ENCODE data around the gene JOSD2.

JOSD2 gene

DNA sequence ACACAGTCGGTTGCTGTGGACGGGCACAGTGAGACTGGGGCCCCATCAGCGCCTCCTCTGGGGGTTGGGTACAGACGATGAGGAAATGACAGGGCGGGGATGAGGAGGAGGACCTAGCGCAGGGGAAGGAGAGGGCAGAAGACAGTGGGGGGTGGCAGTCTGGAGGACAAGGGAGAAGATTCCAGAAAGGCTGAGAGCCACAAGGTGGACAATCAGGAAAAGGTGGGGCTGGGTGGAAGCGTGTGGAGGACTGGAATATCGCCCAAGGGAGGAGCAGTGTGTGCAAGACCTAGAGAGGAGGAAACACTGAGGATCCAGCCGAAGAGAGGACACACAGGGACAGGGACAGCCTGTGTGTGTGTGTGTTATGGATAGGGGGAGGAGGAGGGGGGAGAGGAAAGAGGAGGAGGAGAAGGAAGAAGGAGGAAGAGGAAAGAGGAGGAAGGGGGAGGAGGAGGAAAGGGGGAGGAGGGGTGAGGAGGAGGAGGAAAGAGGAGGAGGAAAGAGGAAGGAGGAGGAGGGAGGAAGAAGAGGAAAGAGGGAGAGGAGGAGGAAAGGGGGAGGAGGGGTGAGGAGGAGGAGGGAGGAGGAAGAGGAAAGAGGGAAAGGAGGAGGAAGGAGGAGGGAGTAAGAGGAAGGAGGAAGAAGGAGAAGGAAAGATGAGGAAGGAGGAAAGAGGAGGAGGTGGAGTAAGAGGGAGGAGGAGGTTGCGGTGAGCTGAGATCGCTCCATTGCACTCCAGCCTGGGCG, 18.5 kb downstream of the JOSD2 start:
- DNase-seq = no peak

DNA sequence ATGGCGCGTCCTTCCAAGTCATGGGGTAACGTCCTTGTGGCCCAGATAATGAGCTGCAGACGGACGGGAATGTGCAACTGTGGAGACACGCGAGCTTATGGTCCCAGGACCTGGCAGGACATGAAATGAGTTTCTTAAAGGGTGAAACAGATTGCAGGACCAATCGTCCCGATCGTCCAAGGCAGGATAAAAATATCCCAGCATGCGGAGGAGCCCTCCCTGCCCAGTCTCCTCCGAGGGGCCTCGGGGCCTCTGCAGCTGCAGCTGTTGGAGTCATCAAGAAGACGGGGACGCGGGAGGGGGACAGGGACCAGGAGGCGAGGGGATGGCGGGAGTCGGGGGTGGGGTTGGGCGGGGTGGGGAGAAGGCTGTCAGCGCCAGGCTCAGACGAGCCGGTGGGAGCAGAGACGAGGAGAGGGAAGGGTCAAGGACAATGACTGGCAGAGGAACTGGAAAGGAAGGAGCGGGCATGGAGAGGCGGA, 20.0 kb downstream of the JOSD2 start:
- no peak for DNase-seq

DNA sequence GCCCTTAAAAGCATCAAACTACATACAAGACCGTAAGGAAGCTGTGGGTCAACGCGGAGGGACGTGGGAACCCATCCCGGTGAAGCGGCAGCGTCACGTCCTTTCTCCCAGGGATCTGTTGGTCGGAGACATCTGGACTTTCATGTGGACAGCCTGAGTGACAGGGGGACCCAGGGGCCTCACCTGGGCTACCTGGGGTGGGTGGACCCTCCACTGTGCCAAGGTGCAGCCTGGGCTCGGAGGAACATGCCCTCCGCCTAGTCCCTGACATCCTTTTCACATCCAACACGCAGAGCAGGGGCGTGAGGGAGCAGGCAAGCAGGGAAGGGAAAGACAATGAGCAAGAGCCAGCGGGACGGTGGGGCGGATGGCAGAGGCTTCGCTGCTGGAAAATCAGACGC, 20.6 kb downstream of the JOSD2 start:
- no peak for DNase-seq

DNA sequence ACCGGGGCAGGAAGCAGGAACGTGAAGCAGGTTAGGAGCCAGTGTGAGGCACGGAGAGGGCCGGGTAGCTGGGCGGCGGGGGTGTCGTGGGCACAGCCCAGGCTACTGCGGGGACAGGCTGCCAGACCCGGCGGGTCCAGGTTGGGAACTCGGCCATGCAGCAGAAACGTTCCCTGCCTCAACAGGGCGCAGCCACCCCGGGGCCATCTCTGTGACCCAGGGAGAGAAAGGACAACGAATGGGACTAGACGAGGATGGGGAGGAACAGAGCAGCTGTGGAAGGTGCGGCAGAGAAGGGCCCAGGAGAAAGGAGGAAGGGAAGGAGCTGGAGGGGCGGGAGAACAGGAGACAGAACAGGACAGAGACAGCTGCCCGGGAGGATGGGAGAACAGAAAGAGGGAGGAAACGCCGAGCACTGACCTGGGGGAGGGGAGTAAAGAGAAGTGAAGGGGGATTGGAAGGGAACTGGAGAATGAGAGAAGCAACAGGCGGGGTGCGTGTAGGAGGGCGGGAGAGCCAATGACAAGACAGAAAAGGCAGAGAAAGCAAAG, 21.5 kb downstream of the JOSD2 start:
- no peak for DNase-seq

DNA sequence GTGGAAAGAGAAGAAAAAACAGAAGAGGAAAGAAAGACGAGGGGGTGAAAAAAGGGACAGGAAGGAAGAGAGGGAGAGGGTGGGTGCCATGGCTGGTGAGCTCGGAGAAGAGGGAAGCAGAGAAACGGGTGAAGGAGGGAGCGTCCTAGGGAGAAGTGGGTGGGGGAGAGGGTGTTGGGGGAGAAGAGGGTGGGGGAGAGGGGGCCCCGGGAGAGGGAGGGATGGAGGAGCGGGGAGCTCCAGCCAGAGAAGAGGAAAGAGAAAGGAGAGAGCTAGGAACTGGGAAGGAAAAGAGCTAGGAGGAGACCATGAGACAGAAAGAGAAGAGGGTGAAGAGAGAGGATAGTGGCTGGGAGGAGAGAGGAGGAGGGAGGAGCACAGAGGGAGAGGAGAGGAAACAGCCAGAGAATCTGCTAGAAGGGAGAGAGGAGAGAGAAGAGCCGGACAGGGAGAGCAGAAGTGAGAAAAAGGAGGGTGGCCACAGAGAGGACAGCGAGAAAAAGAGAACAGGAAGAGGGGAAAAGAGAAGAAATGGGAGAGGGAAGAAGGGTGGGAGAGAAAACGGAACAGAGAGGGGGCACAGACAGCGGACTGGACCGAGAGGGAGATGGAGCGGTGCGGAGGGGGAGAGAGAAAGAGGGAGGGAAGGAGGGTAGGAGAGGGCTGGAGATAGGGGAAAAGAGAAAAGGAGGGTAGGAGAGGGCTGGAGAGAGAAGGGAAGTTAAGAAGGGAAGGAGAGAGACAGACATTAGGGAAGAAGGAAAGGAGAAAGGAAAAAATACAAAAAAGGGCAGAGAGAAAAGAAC, 22.4 kb downstream of the JOSD2 start:
- DNase-seq = no peak

DNA sequence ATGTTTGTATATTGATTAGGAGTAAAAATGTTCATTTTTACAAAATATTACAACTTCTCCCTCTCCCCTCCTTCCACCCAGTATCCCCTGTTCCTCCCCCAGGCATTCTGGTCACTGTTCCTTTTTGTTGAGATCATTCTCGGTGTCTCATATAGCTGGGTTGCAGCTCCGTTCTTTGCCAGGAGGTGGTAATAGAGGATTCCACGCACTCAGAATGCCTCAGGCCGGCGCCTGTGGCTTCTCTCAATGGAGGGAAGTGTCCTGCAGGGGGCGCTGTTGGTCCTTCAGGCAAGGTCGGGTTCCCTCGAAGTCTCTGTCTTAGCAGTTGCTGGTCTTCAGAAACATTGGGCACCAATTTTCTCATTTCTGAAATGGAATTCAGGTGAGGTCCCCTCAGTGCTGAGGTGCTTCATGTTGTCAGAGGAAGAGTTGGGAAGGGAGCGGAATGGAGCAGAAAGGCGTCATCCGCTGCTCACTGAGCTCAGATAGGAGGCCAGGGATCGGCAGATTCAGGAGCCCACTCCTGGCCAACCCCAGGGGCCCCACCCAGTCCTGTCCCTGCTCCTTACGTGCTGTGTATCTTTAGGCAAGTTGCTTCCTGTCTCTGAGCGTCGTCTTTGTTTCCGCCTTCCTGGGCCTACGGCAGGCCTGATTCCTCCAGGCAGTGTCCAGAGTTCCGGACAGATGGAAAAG, 24.0 kb downstream of the JOSD2 start:
- no peak for DNase-seq

DNA sequence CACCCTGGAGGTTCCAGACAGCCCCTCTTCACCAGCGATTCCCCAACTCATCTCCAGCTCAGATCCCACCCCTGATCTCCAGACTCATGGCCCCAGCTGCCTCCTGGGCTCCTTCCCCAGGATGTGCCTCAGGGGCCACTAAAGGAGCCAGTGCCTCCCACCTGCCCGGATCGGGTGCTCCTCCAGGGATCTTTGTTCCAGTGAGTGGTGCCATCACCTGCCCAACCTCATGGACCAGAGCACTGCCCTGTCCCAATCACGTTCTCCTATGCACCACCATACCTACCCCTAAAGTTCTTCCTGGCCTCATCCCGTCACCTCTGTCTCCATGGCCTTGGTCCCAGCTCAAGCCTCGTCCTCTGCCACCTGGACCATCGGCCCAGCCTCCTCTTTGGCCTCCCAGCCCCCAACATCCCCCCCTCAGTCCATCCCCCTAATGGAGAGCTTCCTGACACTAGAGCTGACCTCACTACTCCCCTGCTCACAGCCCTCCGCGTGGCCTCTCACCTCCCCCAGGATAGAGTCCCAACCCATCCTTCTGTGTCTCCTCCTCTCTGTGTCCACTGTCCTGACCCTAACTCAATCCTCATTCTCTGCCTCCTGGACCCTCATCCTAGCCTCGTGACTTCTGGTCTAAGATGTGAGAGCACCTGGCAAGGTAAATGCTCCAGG, 25.6 kb downstream of the JOSD2 start:
- DNase-seq = no peak

DNA sequence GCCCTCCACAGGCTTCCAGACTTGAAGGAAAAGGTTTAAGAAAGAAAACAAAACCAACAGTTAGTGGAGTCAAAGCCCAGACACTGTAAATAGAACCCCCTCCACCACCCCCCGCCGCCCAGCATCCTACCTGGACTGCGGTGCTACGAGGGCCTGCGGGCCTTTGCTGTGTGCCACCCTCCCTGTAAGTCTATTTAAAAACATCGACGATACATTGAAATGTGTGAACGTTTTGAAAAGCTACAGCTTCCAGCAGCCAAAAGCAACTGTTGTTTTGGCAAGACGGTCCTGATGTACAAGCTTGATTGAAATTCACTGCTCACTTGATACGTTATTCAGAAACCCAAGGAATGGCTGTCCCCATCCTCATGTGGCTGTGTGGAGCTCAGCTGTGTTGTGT, 28.1 kb downstream of the JOSD2 start:
- no peak for DNase-seq

DNA sequence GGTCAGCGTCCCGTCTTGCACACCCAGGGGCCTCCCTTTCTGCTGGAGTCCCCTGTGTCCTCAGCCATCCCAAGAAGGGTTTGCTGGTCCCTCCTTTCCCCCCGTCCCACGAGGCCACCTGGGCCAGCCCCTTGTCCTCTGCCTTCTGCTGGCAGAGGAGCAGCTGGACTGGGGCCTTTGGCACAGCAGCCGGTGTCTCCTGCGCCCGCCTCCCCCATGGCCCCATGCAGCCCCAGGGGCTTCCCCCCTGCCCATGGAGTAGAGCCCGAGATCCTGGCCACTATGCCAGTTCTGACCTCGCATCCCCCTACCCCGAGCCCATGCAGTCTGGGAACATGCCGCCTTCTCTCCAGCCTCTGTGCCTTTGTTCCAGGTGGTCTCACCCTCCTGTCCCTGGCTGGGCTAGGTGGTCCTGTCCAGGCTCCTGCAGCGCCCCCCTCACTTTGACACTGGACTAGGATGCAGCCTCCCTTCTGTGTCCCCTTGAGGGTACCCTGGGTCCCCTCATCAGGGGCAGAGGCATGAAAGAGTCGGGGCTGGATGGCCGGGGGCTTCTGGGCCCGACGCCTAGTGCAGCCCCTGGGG, 28.6 kb downstream of the JOSD2 start:
- DNase-seq = no peak

DNA sequence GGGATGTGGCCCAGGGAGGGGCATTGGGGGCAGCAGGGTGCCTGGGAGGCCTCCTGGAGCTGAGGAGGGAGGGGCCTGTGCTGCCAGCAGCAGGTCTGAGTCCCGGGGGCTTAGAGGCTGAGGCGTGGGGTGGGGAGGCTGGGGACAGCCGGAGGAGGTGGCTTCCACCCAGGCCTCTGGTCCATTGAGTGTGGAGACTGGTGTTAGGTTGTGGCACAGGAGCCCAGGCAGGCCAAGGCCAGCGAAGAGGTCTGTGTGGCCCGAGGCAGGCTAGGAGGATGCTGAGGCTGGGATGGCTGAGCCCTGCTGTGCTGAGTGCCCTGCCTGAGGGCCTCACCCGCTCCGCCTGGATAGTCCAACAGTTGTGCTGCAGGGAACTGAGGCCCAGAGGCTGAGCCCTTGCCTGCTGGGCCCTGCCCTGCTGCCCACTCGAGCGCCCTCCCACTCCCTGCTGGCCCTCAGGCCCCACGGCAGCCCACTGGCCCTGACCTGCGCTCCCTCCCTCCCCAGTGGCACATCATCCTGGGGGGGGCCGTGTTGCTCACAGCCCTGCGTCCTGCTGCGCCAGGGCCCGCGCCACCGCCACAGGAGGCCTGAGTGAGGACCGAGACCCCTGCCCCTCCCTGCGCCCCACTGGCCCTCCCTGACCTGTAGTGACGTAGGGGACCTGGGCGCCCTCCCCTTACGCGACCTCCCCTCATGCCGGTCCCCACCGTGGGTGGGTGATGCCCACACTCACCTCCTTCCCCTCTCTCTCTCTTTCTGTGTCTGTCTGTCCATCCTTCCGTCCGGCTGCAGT, 29.4 kb downstream of the JOSD2 start:
- DNase-seq = no peak

DNA sequence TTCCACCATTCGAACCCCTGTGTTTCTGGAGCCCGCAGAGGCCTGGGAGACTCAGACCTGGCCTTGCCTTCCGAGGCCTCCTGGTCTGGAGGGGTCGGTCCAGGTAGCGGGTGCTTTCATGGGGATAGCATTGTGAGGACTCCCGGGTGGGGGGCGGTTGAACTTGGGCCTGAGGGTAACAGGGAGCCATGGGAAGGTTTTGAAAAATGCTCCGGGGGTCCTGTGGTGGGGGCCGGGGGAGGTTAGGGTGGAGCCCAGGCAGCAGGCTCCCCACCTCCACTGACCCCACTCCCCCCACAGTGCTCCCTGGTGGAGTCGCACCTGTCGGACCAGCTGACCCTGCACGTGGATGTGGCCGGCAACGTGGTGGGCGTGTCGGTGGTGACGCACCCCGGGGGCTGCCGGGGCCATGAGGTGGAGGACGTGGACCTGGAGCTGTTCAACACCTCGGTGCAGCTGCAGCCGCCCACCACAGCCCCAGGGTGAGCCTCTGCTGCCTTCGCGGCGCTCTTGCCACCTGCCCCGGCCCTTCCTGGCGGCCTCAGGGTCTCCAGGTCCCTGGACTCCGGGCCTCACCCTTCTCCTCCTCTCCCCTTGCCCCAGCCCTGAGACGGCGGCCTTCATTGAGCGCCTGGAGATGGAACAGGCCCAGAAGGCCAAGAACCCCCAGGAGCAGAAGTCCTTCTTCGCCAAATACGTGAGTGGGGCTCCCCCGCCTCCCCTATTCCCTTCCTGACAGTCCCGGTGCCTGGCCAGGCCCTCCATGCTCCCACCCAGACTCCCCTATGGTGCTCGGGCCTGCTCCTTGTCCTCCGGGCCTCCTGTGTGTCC, 30.5 kb downstream of the JOSD2 start:
- DNase-seq = no peak

DNA sequence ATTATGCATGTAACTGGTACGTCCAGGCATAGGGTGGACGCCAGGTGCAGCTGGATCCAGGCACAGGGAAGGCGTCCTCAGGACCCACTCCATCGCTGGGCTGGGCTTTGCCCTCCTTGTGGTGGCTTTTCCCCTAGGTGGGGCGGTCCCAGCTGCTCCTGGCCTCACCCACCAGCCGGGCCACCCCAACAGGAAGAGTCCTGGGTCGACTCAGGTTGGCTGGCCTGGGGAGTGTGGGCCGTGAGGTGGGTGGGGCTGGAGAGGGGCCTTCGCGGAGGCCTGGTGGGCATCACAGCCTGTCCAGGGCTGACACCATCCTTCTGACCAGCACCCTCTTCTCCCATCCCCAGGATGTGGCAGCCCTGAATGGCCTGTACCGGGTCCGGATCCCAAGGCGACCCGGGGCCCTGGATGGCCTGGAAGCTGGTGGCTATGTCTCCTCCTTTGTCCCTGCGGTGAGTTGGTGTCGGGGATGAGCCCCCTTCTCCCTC, 31.2 kb downstream of the JOSD2 start:
- no peak for DNase-seq

DNA sequence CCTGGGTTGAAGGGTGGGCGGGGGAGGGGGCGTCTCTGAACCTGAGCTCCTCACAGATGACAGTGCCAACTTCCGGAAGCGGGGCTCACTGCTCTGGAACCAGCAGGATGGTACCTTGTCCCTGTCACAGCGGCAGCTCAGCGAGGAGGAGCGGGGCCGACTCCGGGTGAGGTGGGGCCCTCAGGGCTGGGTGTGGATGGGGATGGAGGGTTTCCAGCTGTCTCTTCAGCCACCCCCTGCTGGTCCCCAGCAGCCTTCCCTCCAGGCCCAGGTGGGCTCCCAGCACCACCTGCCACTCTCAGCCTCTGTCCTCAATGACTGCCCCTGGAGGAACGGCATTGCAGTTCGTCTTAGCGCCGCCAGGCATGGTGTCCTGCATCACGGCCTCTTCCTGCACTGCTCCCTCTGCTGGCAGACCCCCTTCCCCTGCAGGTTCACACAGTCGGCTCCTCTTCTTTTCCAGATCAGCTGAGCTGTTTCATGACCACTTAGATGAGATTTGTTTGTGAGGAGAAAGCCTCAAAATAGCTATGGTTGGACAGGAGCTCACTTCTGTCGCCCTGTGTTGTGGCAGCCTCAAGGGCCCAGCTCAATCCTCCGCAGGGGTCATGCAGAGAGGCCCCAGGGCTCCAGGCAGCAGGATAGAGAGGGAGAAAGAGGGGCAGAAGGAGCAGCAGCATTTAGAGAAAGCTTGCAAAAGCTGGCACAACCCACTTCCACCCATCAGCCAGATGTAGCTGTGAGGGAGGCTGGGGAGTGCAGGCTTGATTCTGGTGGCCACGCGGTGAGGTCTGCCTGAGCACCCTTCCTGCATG, 31.9 kb downstream of the JOSD2 start:
- DNase-seq = no peak

DNA sequence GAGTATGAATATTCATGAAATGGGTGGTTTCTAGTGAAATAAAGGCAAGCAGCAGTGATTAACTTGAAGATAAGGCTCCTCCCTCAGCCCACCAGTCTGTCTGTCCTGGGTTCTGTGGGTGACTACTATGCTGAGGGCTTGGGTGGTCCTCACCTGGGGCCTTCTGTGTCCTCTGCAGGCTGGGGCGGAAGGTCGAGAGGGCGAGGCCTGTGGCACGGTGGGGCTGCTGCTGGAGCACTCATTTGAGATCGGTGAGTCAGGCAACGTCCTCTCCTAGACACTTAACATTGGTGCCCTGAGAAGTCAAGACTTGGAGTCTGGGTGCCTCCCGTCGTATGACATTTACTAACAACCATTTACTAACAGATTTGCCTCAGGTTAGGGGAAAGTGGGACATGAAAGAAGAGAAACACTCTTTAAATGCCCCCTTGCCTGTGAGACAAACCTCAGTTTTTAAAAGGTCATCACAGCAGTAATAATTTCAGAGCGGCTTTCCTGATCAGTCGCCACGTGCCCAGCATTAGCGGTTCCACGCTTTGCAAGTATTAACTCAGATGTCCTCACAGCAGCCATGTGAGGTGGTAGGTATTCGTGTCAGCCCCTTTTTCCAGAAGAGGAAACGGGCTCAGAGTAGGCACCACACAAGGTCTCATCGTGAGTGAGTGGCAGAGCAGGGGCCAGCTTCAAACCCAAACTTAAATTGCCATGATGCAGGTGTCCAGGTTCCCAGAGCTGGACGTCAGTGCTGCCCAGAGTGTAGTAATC, 33.1 kb downstream of the JOSD2 start:
- no peak for DNase-seq

DNA sequence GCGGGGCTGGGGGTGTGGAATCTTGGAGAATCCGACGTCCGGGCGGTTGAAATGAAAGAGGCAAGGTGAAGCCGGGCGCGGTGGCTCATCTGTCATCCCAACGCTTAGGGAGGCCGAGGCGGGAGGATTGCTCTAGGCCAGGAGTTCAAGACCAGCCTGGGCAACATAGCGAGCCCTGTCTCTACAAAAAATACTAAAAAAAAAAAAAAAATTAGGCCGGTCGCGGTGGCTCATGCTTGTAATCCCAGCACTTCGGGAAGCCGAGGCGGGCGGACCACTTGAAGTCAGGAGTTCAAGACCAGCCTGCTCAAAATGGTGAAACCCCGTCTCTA, 34.1 kb downstream of the JOSD2 start:
- no peak for DNase-seq

DNA sequence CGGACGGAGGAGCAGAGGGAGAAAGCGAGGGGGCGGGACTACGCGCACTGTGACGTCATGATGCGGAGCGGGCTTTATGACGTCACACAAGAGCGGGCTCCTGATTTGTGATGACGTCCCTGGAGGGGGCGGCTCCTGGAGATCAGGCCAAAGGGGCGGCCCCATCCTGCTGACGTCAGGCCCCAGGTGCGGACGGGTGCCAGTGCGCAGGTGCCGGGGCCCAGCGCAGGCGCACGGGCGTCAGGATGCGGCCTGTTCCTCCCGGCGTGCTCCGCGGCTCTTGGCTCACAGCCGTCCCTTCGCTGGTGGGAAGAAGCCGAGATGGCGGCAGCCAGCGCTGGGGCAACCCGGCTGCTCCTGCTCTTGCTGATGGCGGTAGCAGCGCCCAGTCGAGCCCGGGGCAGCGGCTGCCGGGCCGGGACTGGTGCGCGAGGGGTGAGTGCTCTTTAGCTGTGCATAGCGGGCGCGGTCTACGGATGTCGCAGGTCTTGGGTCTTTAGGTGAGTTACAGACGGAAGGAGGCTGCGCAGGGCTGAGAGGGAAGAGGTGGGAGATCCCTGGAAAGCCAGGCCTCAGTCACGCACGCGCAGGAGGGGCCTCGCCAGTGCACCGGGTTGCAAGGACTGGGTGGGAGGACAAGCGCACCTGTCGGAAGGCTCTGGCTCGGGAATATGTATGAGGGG, 34.6 kb downstream of the JOSD2 start, which contains the start of the genes EMC10 and GARIN5A:
TSS of gene EMC10 (plus strand) at position 284 of the 683 bp plus-strand sequence. CDS start at position 322, 38 bp downstream.
TSS of gene GARIN5A (minus strand) at position 625 of the 683 bp plus-strand sequence. CDS start at position 165, 460 bp downstream.
- DNase-seq = peak; percentile 88

DNA sequence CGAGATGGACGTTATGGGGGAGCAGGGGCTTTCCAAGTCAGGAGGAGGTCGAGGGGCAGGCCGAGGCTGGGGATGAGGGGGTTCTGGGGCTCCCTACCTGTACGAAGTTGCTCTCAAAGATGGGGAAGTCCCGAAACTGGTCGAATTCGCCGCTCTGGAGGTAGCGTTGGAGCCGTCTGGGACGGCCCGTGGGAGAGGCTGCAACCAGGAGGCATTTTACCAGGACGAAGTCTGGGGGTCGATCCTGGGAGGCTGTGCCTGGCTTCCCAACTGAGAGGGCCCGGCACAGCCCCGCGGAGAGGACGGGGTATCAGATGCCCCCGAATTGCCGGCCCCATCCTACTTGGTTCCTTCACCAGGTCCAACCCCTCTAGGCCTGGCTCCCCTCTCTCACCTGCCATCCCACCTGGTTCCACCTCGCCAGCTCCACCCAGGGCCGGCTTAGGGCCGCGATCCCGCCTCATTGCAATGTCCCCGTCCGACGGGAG, 35.2 kb downstream of the JOSD2 start:
- no peak for DNase-seq

DNA sequence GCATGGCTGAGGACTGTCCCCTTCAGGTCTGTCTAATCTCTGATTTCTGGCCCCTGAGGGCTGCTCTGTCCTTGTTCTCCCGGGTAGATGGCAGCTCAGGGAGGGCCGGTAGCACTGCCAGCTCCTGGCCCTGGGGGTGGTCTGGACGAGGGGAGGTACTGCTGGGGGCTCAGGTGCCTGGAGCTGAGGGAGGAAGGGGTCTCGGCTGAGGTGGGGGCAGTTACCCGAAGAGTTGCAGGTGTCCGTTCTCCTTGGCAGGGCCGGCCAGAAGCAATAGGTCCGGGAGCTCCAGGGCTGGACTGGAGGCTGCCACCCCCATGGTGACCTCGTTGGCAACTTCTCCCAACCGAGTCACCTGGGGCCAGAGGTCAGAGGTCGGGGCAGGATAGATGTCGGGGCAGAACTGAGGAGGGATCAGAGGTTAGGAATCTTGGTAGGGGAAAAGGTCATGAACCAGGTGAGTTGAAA, 35.9 kb downstream of the JOSD2 start:
- no peak for DNase-seq

Data from NCI-H1105 (cell line).